Activated CD4-positive, alpha-beta T cell treated with anti-CD3 and anti-CD28 coated beads, Interleukin-2, amount 50 U/mL, for 4 hours (primary cell): ENCODE measurements around the gene NTRK3.

ENCODE experiments used
- DNase-seq, 2 experiments: peaks; one replicate each; pipeline ENCODE4 v3.0.0-alpha.2; 2020

NTRK3 gene

DNA sequence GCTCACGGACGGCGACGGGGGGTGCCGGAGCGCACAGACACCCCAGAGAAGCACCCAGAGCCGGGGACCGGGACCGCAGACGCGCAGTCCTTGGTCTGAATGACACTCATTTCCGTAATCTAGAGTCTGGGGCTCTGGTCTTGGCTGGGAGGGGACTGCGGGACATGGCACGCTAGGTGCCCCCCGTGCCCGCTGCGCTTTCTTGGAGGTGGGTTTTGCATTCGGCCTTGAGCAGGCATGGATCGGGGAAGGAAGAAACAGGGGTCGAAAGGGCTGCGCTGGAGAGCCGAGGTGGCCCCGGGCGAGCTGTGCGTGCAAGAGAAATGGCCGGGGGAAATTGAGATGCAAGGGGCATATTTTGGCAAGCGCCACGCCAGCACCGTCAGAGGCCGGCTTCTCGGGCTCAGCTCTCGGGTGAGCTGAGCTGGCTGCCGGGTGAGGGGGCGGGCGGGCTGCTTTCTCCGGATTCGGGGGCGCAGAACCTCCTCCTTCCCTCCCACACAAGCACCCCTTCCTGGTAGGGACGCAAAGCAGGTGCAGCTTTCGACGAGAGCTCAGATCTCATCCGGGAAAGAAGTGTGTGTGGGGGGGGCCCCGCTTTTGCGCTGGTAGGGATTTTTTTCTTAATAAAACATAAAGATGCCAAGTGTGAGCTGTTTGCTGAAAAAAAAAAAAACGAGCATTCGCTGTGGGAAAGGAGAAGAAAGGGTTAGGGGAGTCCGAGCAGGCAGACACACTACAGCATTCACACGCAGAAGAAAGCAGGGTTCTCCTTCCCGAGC, 963 bp upstream of the NTRK3 start:
- peak in 1 of 2 experiments; percentile 2 for DNase-seq

- no peak for DNase-seq
Measured at GRCh38 chr15:88255484-88256278, 858 bp downstream of the NTRK3 start.

GRCh38 chr15:88255087-88255483, 1.5 kb downstream of the NTRK3 start:
- DNase-seq, result no peak

DNA sequence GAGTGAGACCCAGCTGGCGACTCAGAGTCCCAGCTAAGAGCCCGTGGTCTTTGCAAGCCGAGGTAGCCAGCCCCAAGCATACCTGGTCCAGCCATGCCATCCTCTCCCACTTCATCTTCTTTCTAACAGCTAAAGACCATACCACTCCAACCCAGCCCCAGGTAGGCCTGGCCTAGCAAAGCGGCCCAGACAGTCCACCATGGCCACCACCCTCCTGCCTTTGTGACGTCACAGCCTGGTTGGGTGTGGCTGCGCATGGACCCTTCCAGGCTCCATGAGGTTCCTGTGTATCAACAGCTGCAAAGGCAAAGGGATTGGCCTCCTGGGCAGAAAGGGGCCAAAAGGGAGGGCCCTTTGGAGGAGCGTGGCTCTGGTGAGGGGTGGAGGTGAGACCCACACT, 4.1 kb downstream of the NTRK3 start:
- DNase-seq, result no peak

GRCh38 chr15:88250826-88251225, 5.7 kb downstream of the NTRK3 start:
- no peak for DNase-seq

GRCh38 chr15:88249220-88249619, 7.3 kb downstream of the NTRK3 start:
- no peak for DNase-seq

DNA sequence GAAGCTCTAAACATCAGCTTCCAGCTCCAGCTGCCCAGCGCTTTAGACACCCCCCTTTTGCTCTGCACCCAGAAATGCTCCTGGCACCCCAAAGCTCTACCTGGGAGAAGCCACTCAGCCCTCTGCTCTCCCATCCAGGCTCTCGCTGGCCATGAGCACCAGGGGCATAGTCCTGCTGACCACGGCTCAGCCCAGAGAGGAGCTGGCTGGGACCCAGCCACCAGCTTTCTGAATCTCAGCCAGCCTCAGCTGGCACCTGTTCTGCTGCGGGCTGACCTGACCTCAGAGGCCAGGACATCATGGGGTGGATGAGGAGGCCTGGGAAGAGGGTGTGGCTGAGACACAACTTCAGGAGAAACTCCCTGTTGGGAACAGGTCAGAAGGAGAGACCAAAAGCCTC, 8.6 kb downstream of the NTRK3 start:
- DNase-seq, result no peak

DNA sequence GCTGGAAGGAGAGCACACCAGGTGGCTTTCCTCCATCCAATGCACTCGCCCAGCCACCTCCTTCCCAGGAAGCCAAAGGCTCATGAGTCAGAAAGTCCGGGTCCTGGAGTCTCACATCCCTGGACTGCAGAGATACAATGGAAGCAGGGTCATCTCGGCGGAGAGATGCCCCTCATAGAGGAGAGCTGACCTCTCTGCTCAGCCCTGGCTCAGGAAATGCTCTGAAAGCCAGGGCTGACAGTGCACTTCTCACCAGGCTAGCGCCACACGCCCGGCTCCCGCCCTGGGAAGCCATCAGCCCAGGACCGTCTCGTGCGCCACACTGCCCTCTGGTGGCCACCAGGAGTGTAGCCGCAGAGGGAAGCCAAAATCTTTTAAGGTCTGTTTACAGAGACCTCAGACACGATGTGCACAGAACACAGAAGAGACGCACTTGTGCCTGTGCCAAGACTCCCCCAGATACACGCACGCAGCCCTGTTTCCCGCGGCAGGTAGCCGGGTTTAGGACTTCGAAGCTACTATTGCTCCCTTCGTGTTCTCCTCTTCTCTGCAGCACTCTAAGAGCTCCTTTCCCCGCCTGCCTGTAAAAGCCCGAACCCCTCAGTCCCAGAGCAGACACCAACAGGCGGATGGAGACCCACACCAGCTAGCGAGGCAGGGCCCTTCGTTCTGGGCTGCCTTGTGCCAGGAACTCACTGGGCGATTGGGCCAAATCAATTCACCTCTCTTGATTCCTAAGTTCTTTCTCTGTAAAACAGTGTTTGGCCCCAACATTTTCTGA, 9.7 kb downstream of the NTRK3 start:
- DNase-seq, result peak; percentile 54 to 66

DNA sequence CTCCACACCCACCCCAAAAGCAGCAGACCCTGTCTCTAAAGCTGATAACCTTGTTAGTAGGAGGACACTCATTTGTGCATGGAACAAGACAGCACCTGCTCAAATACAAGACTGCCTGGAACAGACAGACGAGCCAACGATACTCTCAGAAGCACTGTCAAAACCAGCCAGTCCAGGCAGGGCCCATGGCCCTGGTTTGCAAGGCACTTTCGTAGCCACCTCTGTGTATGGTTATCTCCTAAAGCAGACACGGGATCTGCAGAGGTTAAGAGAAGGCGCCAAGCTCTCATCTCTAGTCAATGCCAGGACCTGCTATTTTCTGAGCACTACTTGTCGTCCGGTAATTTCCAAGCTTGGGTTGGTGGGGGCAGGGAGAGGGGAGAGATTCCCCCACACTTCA, 10.5 kb downstream of the NTRK3 start:
- no peak for DNase-seq

GRCh38 chr15:88243895-88244787, 12.4 kb downstream of the NTRK3 start:
- no peak for DNase-seq

DNA sequence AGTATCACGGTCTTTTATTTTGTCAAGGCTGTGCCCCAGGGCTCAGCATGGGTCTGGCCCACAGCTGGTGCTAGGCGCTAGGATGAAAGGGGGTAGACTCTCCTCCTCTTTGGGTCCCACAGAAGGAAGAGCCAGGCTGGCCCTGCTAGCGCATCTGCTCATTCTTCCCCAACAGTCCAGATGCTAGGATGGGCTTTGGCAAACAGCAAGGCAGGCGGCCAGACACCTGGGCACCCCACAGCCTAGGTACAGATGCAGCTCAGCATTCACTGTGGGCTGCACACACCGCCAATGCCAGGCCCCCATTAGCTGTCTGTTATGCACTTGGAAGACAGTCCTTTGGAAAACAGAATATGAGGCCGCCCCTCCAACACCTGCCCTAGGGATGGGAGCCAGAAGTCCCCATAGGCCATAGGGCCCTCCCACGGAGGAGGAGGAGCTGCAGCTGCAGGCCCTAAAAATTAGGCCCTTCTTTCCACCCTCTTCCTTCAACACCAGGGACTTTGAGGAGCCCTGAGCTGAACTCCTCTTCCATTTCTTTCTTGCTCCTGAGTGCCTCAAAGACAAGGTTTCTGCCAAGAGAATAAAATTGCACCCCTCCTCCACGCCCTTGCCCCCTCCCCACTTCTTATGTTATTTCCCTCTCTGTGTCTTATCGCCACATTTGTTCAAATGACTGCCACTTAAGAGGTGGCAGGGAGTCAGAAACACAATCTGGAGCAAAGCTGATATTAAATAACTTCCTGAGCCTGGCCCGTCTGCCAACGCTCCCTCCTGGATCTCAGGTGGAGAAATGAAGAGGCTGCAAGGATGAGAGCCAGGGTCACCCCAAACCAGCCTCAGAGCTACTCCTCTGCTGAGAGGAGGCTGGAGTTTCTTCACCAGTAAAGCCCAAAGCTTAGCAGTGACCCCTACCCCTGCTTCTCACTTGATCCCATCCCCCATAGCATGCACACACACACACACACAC, 13.7 kb downstream of the NTRK3 start:
- no peak for DNase-seq

DNA sequence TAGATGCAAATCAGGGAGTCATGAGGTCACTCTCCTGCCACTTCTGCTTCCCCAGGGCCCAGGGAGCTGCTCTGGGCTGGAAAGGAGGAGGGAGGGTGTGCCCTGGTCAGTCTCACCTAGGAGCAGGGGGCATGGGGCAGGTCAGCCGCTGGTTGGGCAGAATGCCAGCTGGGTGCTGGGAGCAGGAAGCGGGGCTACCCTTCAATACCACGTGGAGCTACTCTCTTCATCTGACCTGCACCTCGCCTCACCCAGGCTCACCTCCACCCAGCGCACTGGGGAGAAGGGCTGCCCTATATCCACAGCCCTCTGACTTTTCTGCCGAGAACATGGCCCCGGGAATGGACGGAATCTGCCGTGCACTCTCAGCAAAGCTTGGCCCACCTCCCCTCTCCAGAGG, 15.1 kb downstream of the NTRK3 start:
- DNase-seq, result no peak

DNA sequence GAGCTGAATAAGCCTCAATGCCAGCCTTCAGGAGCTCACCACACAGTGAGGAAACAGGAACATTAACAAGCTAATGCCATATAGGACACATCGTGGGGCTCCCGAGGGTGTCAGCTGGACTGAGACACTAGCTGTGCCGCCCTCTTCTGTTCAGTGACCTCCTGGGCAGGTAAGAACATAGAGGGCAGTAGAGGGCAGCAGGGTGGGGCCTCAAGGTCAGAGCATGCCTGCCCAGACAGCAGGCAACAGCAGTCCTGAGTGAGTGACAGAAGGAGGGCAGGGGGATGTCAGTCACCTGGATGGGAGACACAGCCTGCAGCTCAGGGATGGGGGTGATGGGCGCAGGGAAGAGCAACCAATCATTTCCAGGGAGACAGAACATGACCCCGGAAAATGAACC, 15.5 kb downstream of the NTRK3 start:
- DNase-seq, result no peak

GRCh38 chr15:88239594-88239993, 16.9 kb downstream of the NTRK3 start:
- no peak for DNase-seq

GRCh38 chr15:88238618-88239430, 17.7 kb downstream of the NTRK3 start:
- DNase-seq, result no peak

DNA sequence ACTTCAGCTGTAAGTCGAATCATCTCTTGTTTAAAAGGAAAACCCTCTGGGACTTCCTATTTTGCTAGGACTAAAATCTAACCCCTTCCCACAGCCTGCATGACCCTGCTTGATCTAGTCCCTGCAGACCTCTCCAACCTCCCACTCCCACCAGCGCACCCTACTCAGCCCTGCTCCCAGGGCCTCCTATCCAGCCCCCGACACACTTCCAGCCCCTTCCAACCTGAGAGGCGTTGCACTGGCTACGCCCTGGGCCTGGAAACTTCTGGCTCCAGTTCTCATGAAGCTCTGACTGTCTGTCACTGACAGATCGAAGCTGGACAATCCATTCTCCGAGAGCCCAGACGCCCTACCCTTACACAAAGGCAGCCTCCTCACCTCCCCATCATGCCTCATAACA, 21.8 kb downstream of the NTRK3 start:
- no peak for DNase-seq

GRCh38 chr15:88233921-88234320, 22.6 kb downstream of the NTRK3 start:
- no peak for DNase-seq

DNA sequence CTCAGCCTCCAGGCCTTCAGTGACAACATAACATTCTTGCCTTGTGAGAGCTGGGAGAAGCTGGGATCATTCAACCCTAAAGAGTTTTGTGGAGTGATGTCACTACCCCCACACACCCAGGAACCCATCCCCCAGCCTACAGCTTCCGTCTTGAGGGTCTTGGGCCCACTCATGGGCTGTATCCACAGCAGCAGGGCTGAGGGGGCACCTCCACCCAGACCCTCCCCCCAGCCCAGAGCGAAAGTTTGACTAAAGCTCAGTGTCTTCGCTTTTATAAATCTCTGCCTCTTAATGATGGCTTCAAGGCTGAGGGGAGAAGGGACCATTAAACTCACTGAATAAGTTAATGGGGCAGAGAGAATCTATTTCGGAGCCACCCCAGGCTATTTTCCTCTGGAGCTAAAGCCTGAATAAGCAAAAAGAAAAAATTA, 23.8 kb downstream of the NTRK3 start:
- no peak for DNase-seq

GRCh38 chr15:88231909-88232644, 24.5 kb downstream of the NTRK3 start:
- no peak for DNase-seq

DNA sequence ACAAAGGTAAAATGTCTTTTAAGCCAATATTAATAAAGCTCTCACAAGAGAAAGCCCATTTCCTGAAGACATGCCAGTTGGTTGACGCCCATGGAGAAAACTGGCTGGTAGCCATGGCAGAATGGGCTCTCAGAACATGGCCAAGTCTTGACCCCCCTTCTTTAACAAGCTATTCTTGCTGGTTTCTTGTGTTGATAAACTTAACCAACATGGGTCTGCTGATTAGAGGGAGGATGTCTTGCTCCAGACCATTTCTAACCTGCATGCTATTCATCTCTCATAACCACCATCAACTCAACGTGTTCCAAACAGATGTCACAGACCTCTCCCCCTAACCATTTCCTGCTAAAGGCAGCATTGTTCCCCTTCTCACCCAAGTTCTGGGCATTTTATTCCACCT, 25.7 kb downstream of the NTRK3 start:
- DNase-seq, result no peak
